B cell (primary cell): Measurements from ENCODE around the gene MTRF1. TPM values are rescaled to one million over a fixed set of nuclear protein-coding genes. Genes with fewer than 3 reads are reported as not detected.
"Not testable (repeated sequence)": the region's sequence is repeated elsewhere in the genome, so short reads cannot be mapped to it uniquely, and the experiment has no call there.

Source experiments
- ATAC-seq: fragments of 200-7000 bp; cut with Tn5 transposase; one replicate; pipeline ENCODE4 v1.10.0; 2021; ENCODE audit warnings: low read depth, mild to moderate bottlenecking, moderate number of reproducible peaks, moderate library complexity
- CTCF ChIA-PET: fragments of 350-600 bp; sonication (Branson Sonifier 250); formaldehyde crosslinking; loops from one replicate; lab custom pipeline; 2021; ENCODE audit warnings: antibody characterized with exemption, inconsistent platforms; lab: Charles Lee
- POLR2A ChIA-PET: fragments of 350-600 bp; sonication (Branson Sonifier 250); formaldehyde crosslinking; loops from one replicate; lab custom pipeline; 2021; ENCODE audit warnings: antibody characterized with exemption; lab: Charles Lee
- DNase-seq: peaks from one replicate; pipeline ENCODE4 v3.0.0; 2013
- H2AFZ ChIP-seq: 2 replicates; pipeline ENCODE4 v1.6.1; 2012; ENCODE audit warnings: mild to moderate bottlenecking, low read depth, low read length; ENCODE audit not compliant: insufficient read depth, poor library complexity, severe bottlenecking
- H3K27ac ChIP-seq, 2 donors: 1 replicate in 1 of 2; 2 replicates in 1 of 2; pipeline ENCODE4 v1.5.1; 2012 to 2013; ENCODE audit warnings: low read length in 2 of 2, mild to moderate bottlenecking in 2 of 2, moderate library complexity in 1 of 2
- H3K27me3 ChIP-seq, 4 experiments: fragments of 200-600 bp in 1 of 4; sonication (generic) in 1 of 4; replicated peaks in 1 of 4; 1 replicate in 2 of 4; 2 replicates in 2 of 4; pipeline versions ENCODE4 v1.6.1 to v1.7.0; 2013 to 2016; ENCODE audit warnings: low read length in 3 of 4, mild to moderate bottlenecking in 2 of 4, mixed read lengths in 1 of 4, moderate library complexity in 1 of 4; ENCODE audit not compliant: insufficient read depth in 4 of 4, control insufficient read depth in 3 of 4; ENCODE audit errors: control extremely low read depth in 1 of 4
- H3K36me3 ChIP-seq, 2 experiments: replicated peaks in 1 of 2; 1 replicate in 1 of 2; 2 replicates in 1 of 2; pipeline versions ENCODE4 v1.6.1 to v1.7.1; 2013; ENCODE audit warnings: low read length in 1 of 2; ENCODE audit not compliant: insufficient read depth in 2 of 2, control insufficient read depth in 1 of 2; ENCODE audit errors: control extremely low read depth in 1 of 2, extremely low read depth in 1 of 2
- H3K4me1 ChIP-seq, 2 donors: fragments of 200-600 bp in 1 of 2; sonication (generic) in 1 of 2; 1 replicate in 1 of 2; 2 replicates in 1 of 2; pipeline versions ENCODE4 v1.5.1 to v1.6.1; 2013 to 2017; ENCODE audit warnings: low read length in 2 of 2; ENCODE audit not compliant: control insufficient read depth in 2 of 2, insufficient read depth in 2 of 2
- H3K4me2 ChIP-seq: replicated peaks from 2 replicates; pipeline ENCODE3; 2012; ENCODE audit warnings: mild to moderate bottlenecking, low read depth, low read length; ENCODE audit not compliant: poor library complexity, severe bottlenecking
- H3K4me3 ChIP-seq, 5 experiments: fragments of 200-600 bp in 1 of 5; sonication (generic) in 1 of 5; 1 replicate in 3 of 5; 2 replicates in 2 of 5; pipeline versions ENCODE4 v1.5.1 to v1.7.0; 2011 to 2016; ENCODE audit warnings: low read length in 4 of 5, mild to moderate bottlenecking in 4 of 5, low read depth in 2 of 5, control low read depth in 1 of 5, moderate library complexity in 1 of 5; ENCODE audit not compliant: insufficient read depth in 1 of 5; ENCODE audit errors: control extremely low read depth in 1 of 5, extremely low read depth in 1 of 5
- H3K79me2 ChIP-seq: fragments of 200-600 bp; sonication (generic); one replicate; pipeline ENCODE4 v1.6.0; 2016; ENCODE audit warnings: low read length; ENCODE audit not compliant: control insufficient read depth, insufficient read depth
- H3K9ac ChIP-seq: fragments of 200-600 bp; sonication (generic); 2 replicates; pipeline ENCODE4 v1.6.1; 2017; ENCODE audit warnings: mild to moderate bottlenecking, low read length, moderate library complexity
- H3K9me3 ChIP-seq, 3 donors: one replicate each; pipeline versions ENCODE4 v1.6.1 to v1.7.1; 2013; ENCODE audit warnings: low read length in 2 of 3; ENCODE audit not compliant: control insufficient read depth in 2 of 3, insufficient read depth in 1 of 3; ENCODE audit errors: control extremely low read depth in 1 of 3
- H4K20me1 ChIP-seq: 2 replicates; pipeline ENCODE4 v1.6.0; 2012; ENCODE audit warnings: mild to moderate bottlenecking, low read length; ENCODE audit not compliant: insufficient read depth, control insufficient read depth, poor library complexity, severe bottlenecking
- H3K27ac Mint-ChIP-seq: one replicate; pipeline ENCODE4 v1.8.0; 2021; ENCODE audit warnings: mixed read lengths
- H3K27me3 Mint-ChIP-seq: one replicate; pipeline ENCODE4 v1.8.0; 2021; ENCODE audit warnings: mixed read lengths
- H3K4me1 Mint-ChIP-seq: one replicate; pipeline ENCODE4 v1.8.0; 2021; ENCODE audit warnings: mixed read lengths
- H3K4me3 Mint-ChIP-seq: one replicate; pipeline ENCODE4 v1.8.0; 2021; ENCODE audit warnings: mixed read lengths
- H3K9me3 Mint-ChIP-seq: one replicate; pipeline ENCODE4 v1.8.0; 2022; ENCODE audit warnings: mixed read lengths; ENCODE audit not compliant: insufficient read depth
- EZH2 ChIP-seq: IDR thresholded peaks from 2 replicates; pipeline ENCODE4 v1.6.1; 2012; ENCODE audit warnings: borderline replicate concordance, low read depth, mild to moderate bottlenecking, moderate library complexity, low read length; ENCODE audit not compliant: insufficient read depth, poor library complexity, severe bottlenecking
- WGBS: methylation state at CpG from one replicate; pipeline ENCODE4 v1.1.5; 2013; ENCODE audit warnings: missing lambda C conversion rate; ENCODE audit not compliant: insufficient coverage; 5-methylcytosine and 5-hydroxymethylcytosine counted together
- intact Hi-C: fragments of 100-400 bp; cut with micrococcal nuclease; formaldehyde crosslinking; loops from one replicate; pipeline ENCODE4 v1.10.0; 2022
- polyA plus RNA-seq: library from polyadenylated mRNA; depleted of rRNA; stranded (reverse); fragments of >200 nt; gene quantifications from 2 replicates; pipeline ENCODE4 v1.2.3, GENCODE V29; 2012
- total RNA-seq, 2 donors: library from RNA; stranded (reverse); fragments of 120-200 nt in 1 of 2; gene quantifications; 1 replicate in 1 of 2; 2 replicates in 1 of 2; pipeline versions ENCODE4 v1.2.3 to v1.2.4, GENCODE V29; 2013 to 2022
- TF ChIP-seq, protein P1 (sequence below): fragments of 200-600 bp; IDR thresholded peaks from one replicate; pipeline ENCODE4 v1.8.0; 2022; ENCODE audit warnings: antibody characterized with exemption, mild to moderate bottlenecking

The MTRF1 gene
- total and polyA plus RNA-seq, 2 donors (not counting 1 experiment from before 2014, with no cell fraction given) = 24.4 to 36.0 TPM

DNA sequence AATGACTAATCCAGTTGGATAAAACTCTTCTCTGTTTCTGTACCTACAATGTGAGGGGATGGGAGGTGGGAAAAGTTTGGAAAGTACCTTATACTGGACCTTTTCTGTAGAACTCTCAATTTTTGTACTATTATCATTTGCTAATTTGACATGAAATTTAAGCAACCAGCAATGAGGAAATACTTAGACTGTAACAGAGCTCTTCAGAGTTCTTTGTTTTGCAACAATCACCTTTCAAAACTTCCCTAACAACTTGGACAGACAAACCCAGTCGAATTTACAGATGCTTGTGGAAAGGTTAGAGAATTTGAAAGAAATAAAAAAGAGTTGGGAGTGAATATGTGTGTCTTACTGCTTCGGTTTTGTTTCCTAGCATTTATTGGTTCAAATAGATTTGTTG, 85.8 kb downstream of the MTRF1 start:
- Mint-ChIP-seq H3K27me3 (no peaks in the 10 kb centered on the region), H3K9me3 (peaks cover 3% of the 10 kb centered on the region), H3K4me3 (no peak overlapping the region), H3K4me1 (no peaks in the 10 kb centered on the region), H3K27ac (no peak overlapping the region)
- no peaks in the 10 kb centered on the region for H4K20me1 ChIP-seq
- no peak overlapping the region for H3K4me2 ChIP-seq
- H3K9me3 ChIP-seq = peaks cover 0 to 14% (median 10%) of the 10 kb centered on the region in 3 donors
- H3K4me3 ChIP-seq = no peak overlapping the region
- H2AFZ ChIP-seq = no peak overlapping the region
- ATAC-seq = no peak
- no peaks in the 10 kb centered on the region for H3K4me1 ChIP-seq
- TF ChIP-seq, protein P1, sequence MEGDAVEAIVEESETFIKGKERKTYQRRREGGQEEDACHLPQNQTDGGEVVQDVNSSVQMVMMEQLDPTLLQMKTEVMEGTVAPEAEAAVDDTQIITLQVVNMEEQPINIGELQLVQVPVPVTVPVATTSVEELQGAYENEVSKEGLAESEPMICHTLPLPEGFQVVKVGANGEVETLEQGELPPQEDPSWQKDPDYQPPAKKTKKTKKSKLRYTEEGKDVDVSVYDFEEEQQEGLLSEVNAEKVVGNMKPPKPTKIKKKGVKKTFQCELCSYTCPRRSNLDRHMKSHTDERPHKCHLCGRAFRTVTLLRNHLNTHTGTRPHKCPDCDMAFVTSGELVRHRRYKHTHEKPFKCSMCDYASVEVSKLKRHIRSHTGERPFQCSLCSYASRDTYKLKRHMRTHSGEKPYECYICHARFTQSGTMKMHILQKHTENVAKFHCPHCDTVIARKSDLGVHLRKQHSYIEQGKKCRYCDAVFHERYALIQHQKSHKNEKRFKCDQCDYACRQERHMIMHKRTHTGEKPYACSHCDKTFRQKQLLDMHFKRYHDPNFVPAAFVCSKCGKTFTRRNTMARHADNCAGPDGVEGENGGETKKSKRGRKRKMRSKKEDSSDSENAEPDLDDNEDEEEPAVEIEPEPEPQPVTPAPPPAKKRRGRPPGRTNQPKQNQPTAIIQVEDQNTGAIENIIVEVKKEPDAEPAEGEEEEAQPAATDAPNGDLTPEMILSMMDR = no peak
- no peak for TF ChIP-seq EZH2
- ChIA-PET POLR2A (no interaction called here), CTCF (no interaction called here)
- intact Hi-C loops = no loop called here
- no peaks in the 10 kb centered on the region for H3K27me3 ChIP-seq
- WGBS = no CpG with 5 or more reads among the region's 2 CpGs
- H3K79me2 ChIP-seq = no peaks in the 10 kb centered on the region
- H3K27ac ChIP-seq = no peak overlapping the region
- peaks cover 0 to 2% of the 10 kb centered on the region in 2 experiments for H3K36me3 ChIP-seq
- H3K9ac ChIP-seq = no peak overlapping the region
- no peak for DNase-seq

- H3K9me3 Mint-ChIP-seq, H3K4me1 ChIP-seq, POLR2A ChIA-PET, ATAC-seq, H3K4me2 ChIP-seq, H3K27me3 ChIP-seq, CTCF ChIA-PET, H3K27me3 Mint-ChIP-seq, intact Hi-C loops, H3K27ac ChIP-seq, H3K36me3 ChIP-seq, H3K4me3 ChIP-seq, H2AFZ ChIP-seq, H3K79me2 ChIP-seq, H3K4me3 Mint-ChIP-seq, H3K4me1 Mint-ChIP-seq, H3K27ac Mint-ChIP-seq, H4K20me1 ChIP-seq, H3K9ac ChIP-seq, DNase-seq: not testable (repeated sequence)
- WGBS = 100% methylated on average over 4 of the region's 8 CpGs
- peaks cover 0 to 20% (median 10%) of the 10 kb centered on the region in 3 donors for H3K9me3 ChIP-seq
Measured at GRCh38 chr13:41175576-41175975, 87.8 kb downstream of the MTRF1 start.

Other genes with a start within 250 kb of the MTRF1 start
- 185 and 186 TPM in 2 replicates for gene ELF1, start 244.3 kb downstream of the MTRF1 start, total RNA-seq
- gene ELF1, start 244.3 kb downstream of the MTRF1 start, polyA plus RNA-seq = 62.0 and 105 TPM in 2 replicates
- 10.4 and 10.6 TPM in 2 replicates for gene WBP4, start 202.1 kb downstream of the MTRF1 start, total RNA-seq
- 1.8 and 3.7 TPM in 2 replicates for gene WBP4, start 202.1 kb downstream of the MTRF1 start, polyA plus RNA-seq
- 8.5 and 8.8 TPM in 2 replicates for gene KBTBD6, start 130.8 kb downstream of the MTRF1 start, total RNA-seq
- 0.63 and 1.1 TPM in 2 replicates for gene KBTBD6, start 130.8 kb downstream of the MTRF1 start, polyA plus RNA-seq
- 8.4 and 9.2 TPM in 2 replicates for gene KBTBD7, start 69.0 kb downstream of the MTRF1 start, total RNA-seq
- gene KBTBD7, start 69.0 kb downstream of the MTRF1 start, polyA plus RNA-seq = 0.73 and 1.2 TPM in 2 replicates
- gene NAA16, start 47.7 kb upstream of the MTRF1 start, total RNA-seq = 32.5 and 33.5 TPM in 2 replicates
- 14.3 and 28.1 TPM in 2 replicates for gene NAA16, start 47.7 kb upstream of the MTRF1 start, polyA plus RNA-seq
- gene RGCC, start 194.0 kb upstream of the MTRF1 start, total RNA-seq = 6.5 and 8.0 TPM in 2 replicates
- gene RGCC, start 194.0 kb upstream of the MTRF1 start, polyA plus RNA-seq = 16.0 and 41.5 TPM in 2 replicates